Measurements from ENCODE around the gene COPE.

COPE gene

DNA sequence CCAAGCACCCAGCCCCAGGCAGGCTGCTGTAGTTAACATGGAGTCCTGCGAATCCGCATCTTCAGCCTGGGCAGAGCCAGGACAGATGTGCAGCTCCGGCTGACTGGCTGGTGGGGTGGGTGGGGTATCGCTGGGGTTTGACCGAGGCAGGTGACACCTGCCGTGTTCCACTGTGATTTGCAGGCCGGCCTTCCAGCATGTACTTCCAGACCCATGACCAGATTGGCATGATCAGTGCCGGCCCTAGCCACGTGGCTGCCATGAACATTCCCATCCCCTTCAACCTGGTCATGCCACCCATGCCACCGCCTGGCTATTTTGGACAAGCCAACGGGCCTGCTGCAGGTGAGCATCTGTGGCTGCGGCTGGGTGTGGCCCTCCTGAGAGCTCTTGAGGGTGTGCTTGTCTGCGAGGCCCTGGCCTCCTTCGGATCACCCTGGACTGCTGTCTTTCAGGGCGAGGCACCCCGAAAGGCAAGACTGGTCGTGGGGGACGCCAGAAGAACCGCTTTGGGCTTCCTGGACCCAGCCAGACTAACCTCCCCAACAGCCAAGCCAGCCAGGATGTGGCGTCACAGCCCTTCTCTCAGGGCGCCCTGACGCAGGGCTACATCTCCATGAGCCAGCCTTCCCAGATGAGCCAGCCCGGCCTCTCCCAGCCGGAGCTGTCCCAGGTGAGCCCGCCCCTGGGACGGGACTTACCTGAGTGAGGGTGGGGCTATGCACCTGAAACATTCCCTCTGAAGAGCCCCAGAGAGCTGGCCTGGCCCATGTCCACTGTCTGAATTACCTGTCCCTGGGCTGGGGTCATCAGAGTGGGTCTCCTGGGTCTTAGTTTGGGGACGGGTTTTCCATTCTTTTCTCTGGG is 53.8 kb downstream of the COPE start:
- DNase-seq: no peak

DNA sequence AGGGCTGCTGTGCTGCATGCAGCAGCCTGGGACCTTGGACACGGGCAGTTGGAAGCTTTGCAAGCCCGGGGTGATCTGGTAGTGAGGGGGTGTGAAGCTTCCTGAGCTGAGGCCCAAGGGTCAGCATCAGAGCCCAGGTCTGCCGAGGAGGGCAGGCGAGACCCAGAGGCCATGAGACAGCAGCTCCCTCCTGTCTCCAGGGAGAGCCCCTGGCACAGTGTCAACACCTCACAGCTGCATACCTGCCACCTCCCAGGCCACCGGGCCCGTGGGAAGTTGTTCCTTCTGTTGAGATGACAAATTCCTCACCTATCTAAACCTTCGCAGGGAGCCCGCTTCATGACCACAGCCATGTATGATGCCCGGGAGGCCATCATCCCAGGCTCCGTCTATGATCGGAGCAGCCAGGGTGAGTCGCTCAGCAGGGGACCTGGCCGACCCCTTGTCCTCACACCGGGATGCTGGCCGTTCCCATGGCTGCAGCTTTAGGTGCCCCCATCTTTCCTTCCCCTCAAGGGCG is 55.3 kb downstream of the COPE start:
- no peak for DNase-seq

DNA sequence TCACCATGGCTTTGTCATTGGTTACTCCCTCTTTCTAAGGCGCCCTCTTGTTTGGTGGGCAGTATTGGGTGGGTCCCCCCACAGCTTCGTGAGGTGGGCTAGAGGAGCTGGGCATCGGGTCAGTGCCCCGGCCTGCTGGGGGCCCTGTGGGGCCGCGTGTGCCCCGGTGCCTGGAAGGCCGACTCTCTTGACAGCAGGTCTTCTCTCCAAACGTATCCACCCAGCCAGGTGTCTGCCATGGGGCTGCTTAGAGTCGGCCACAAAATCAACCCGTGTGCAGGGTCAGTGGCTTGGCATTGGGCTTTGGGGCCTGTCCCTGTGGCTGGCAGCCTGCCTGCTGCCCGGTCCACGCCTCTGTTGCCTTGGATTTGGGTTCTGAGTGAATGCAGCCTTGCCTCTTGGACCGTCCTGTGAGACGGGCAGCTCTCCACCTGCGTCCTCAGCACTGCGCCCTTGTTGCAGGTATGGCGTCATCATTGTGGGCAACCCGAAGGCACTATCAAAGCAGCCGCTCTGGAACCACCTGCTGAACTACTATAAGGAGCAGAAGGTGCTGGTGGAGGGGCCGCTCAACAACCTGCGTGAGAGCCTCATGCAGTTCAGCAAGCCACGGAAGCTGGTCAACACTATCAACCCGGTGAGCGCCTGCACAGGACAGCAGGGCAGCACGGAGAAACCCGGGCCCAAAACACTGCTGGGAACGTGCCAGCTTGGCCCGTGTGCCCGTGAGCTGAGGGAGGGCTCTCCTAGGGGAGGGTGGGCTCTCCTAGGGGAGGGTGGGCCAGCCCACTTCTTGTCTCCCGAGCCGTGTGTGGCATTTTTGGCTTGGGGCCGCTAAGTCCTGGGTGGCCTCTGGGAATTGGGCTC is 56.0 kb downstream of the COPE start:
- DNase-seq: no peak

DNA sequence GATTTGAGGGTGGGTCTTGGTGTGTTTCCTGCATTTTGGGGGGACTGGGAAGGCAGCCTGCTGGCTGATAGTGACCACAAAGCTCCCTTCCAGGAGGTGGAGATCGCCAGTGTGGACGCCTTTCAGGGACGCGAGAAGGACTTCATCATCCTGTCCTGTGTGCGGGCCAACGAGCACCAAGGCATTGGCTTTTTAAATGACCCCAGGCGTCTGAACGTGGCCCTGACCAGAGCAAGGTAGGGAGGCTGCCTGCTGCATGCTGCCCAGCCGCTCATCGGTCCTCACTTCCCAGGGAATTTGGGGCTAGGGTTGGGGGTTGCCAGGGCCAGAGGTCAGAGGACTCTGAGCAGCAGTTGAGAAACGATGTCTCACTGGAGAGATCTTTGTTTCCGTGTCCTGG is 57.3 kb downstream of the COPE start:
- DNase-seq: no peak

DNA sequence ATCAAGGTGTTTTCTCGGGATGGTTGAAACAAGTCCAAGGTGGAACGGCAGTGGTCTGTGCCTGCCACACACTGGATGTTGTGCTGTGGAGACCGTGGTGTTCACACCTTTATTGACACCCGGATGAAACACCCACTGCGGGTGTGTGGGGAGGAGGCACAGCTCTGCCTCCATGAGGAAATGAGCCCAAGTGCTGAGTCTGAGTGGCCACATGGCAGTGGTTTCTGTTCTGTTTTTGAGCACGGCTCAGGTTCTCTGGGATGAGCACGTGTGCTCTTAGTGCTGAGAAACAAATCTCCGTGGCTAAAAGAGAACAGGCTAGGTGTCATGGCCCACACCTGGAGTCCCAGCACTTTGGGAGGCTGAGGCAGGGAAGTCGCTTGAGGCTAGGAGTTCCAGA is 58.0 kb downstream of the COPE start:
- DNase-seq: no peak

DNA sequence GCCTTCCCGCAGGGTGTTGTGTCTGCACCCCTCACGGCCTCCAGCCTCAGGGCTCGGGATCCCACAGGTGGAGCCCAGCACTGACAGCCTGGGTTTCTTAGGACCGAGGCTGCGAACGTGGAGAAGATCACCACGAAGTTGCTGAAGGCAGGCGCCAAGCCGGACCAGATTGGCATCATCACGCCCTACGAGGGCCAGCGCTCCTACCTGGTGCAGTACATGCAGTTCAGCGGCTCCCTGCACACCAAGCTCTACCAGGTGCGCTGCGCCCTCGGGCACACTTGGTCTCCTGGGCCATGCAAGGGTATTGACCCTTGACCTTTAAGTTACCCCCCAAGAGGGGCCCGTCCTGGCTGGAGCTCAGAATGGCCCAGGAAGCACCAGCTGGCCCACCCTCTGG is 58.5 kb downstream of the COPE start:
- no peak for DNase-seq

DNA sequence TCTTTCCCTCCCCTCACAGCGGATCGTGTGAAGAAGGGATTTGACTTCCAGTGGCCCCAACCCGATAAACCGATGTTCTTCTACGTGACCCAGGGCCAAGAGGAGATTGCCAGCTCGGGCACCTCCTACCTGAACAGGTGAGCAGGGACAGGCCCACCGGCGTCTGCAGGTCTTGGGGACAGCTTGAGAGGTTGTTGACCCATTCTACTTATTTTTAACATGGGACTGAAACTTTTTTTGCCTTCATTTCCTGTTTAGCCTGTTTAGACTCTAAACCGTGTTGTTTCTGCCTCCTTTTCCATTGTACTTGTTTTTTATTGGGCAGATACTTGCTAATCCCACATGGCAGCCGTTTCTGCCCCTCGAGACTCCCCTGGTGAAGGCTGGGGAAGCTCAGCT is 58.9 kb downstream of the COPE start:
- DNase-seq: no peak

DNA sequence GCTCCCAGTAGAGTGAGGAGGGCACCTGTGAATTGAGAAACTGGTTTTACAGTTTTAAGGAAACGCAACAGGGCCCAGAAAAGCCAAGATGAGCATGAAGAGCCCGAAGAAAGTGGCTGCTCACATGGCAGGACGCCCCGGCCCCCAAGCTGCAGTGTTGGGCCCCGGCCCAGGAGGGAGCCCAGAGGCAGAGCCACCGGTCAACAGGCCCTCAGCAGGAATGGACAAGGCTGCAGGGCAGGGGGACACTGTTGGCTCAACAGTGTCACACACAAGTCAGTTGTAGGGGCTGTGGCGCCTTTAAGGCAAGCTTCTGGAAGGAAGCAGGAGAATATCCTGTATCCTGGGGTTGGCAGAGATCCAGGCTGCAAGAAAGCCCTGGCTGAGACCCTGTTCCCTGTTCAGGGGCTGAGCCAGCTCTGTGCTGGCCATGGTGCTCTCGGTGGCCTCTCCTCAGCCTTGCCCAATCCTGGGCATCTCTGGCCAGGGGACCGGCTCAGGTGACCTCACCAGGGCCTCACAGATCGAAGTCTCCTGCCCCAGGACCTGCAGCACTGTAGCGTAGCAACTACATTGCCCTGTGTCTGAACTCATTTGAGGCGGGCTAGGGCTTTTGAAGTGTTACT is 59.4 kb downstream of the COPE start:
- DNase-seq: no peak

DNA sequence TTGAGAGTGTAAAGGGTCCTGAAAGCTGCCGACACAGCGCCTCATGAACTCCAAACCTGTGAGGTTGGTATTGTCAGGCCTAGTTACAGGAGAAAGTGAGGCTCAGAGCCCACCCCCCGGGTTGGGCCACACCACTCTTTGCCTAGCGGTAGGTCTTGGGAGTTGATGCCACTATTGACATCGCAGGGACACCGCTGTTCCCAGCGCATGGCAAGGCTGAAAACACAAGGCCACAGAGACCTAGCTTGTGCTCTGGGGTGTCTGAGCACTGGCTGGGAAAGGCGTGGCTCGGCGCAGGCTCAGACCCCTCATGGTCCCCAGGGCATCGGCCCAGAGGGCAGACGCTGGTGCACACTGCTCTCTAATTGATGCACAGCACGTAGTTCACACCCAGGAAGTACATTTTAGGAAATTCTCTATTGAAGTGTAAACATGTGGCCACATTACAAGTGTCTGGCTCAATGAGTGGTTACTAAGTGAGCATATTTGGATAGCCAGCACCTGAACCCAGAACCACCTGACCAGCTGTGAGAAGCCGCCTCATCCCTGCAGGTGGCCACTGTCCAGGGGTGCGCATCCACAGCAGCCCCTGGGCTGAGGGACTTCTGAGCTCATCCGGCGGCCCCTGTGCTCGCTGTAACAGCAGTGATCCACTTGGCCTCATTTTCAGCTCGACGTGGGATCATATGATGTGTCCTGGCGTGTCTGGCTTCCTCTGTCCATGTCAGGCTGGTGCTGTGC is 60.1 kb downstream of the COPE start:
- no peak for DNase-seq

DNA sequence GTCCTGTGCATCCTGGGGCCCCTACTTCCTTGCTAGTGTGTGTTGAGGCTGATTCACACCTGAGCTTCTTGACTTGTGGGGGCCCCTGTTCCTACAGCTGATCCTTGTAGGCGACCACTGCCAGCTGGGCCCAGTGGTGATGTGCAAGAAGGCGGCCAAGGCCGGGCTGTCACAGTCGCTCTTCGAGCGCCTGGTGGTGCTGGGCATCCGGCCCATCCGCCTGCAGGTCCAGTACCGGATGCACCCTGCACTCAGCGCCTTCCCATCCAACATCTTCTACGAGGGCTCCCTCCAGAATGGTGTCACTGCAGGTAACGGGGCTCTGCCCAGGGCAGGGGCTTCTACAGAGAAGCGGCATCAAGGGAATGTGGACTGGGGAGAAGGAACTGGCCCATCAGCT is 62.0 kb downstream of the COPE start:
- DNase-seq: no peak

DNA sequence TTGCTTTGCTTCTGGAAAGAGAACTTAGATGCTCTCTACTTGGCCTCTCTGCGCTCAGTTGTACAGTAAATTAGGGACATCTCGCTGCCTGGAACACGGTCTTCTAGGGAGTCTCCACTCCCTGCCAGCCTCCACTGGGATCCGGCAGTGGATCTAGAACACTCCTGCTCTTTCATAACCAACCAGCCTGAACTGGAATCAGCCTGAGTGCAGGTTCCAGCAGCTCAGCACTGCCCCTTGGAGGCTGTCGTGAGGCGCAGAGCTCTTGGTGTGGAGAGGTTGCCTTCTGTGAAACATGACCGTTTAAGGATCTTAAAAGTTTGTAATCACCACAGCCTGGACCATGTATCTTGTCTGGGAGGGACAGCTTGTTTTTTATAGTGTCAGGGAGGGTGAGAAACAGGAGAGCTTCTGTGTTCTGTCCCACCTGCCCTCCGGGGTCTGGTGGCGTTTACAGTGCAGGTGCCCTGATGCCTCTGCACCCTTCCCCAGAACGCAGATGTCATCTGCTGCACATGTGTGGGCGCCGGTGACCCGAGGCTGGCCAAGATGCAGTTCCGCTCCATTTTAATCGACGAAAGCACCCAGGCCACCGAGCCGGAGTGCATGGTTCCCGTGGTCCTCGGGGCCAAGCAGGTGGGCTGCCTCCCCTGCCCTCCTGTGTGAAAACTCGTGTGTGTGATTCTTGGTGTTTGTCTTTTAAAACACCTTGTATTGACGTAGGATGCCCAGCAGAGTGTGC is 62.6 kb downstream of the COPE start:
- no peak for DNase-seq

DNA sequence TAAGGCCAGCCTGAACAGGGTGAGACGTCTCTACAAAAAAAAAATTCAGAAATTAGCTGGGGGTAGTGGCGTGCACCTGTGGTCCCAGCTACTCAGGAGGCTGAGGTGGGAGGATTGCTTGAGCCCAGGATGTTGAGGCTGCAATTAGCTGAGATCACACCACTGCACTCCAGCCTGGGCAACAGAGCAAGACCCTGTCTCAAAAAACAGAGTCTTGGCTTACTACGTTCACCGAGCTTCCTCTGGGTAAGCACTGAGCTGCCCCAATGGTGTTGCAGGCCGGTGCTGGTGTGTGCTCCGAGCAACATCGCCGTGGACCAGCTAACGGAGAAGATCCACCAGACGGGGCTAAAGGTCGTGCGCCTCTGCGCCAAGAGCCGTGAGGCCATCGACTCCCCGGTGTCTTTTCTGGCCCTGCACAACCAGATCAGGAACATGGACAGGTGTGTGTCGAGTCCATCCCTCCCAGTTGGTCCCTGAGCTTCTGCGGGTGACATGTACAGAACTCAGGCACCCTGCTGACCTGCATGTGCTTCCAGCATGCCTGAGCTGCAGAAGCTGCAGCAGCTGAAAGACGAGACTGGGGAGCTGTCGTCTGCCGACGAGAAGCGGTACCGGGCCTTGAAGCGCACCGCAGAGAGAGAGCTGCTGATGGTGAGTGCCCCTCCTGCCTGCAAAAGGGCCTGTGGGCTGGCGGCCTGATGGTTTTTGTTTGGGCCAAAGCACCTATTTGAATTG is 63.4 kb downstream of the COPE start:
- DNase-seq: no peak

DNA sequence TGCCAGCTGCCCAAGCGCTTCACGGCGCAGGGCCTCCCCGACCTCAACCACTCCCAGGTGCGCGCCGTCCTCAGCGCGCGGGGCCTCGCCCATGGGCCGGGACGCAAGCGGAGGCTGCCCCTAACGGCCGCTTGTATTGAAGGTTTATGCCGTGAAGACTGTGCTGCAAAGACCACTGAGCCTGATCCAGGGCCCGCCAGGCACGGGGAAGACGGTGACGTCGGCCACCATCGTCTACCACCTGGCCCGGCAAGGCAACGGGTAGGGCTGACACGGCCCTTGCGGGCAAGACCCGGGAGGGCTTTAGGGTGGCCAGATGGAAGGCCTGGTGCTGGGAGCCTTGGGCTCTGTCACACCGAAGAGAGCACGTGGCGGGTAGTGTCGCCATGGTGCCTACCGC is 64.2 kb downstream of the COPE start:
- no peak for DNase-seq

DNA sequence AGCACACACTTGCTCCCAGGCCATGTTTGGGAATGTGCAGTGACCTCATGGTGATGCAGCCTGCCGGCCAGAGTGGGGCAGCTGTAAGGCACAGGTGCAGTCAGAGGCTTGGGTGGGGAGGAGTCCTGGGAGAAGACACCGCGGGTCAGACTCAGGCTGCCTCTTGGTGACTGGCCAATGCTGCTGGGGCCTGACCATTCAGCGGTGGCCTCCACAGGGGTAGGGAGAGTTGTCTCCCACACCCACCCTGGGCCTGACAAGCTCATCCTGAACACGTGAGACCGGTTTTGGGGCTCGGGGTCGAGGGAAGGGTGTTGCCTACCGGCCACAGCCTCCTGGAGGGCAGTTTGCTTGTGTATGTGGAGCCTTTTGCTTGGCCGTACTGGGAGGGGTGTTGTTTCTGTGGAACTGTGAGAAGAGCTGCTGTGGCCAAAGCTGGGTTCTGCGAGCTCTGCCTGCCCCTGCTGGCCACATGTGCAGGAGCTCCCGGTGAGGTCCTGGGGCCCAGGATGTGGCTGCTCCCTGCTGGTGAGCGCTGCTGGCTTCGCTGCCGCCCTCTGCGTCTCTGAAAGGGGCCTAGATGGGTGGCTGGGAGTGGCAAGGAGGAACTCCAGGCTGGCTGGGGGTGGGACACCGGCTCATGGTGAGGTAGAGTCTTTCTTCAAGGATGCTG is 65.3 kb downstream of the COPE start:
- DNase-seq: no peak

DNA sequence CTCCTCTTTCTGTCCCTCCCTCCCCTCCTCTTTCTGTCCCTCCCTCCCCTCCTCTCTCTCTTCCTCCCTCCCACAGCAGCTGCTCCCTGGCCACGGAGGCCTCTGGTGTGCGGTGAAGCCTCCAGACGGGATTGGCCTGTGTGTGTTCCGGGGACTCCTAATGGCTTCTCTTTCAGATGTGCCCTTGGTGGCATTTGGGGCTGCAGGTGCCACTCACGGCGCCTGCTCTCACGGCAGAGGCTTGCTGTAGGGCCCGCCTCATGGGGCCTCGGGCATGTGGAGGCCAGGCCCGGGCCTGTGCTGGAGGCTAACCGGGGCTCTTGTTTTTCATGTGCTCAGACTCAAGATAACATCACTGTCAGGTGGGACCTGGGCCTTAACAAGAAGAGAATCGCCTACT is 66.5 kb downstream of the COPE start:
- no peak for DNase-seq

DNA sequence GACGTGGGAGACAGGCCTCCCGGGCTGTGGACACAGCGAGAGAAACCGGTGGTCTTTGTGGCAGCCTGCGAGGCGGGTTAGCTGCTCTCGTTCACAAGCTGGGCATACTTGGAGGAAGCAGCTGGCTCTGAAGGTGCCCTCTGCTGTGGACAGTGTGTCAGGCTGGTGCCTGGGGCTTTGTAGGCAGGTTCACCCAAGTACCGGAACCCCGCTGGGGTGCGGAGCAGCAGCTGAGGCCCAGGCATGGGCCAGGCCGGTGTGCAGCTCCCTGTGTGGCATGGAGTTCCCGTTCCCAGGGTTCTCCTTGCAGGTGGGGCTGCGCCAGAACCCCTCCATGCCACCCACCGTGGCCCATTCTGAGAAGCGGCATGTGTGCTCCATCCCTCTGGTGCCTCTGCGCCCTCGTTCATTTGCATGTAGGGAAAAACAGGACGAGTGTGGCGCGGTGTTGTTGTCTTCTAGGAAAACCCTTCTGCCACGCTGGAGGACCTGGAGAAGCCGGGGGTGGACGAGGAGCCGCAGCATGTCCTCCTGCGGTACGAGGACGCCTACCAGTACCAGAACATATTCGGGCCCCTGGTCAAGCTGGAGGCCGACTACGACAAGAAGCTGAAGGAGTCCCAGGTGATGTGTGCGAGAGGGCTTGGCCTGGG is 67.4 kb downstream of the COPE start:
- no peak for DNase-seq

DNA sequence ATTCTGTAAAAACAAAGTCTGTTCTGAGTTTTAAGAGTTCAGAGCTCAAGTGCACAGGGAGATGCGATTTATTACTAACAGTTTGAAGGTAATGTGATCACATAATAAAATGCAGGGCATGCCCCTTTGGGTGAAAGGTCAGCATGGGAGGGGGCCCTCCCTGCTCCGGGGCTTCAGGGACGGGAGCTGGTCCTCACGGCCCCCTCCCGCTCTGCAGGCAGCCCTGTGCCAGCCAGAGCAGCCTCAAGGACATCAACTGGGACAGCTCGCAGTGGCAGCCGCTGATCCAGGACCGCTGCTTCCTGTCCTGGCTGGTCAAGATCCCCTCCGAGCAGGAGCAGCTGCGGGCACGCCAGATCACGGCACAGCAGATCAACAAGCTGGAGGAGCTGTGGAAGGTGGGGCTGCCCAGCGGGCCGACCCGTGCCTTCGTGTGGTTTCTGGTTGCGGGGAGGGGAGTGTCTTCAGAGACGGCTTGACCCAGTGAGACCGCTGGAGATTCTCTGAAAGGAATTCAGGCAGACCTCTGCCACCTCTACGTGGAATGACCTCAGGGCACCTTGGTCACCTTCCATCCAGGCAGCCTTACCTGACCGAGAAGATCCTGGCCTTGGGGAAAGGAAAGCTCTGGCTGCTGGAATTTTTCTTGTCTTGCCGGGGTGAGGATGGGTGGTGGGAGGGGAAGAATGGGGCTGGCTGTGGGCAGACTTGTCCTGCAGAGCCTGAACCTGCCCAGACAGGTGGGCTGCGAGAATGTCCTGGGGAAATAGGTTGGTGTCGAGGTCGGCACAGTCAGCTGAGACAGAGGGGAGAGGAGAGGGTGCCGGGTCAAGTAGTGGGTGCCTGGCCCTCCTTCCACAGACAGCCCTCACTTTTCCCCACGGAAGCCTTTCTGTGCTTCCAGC is 68.5 kb downstream of the COPE start:
- no peak for DNase-seq

DNA sequence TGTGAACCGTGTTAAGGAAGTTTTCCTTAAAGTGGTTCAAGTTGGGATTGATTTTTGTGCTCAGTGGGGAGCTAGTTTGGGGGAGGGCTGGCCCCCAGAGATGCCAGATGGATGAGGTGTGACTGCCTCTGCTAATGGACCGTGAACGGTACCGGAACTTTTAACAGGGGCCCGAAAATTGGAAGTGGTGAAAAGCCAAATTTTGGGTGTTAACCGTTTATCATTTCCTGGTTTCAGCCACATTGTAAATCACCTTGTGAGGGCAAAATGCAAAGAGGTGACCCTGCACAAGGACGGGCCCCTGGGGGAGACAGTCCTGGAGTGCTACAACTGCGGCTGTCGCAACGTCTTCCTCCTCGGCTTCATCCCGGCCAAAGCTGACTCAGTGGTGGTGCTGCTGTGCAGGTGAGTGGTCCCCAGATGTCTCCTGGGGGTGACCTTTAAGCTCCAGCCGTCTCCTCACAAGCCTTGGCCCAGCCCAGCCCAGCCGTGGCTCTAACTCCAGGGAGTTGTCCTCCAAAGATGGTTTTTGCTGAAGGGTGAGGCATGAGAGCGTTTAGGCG is 69.3 kb downstream of the COPE start:
- no peak for DNase-seq
